OCI-LY3 (cell line): ENCODE data around the gene CYP27B1.

Source experiments
- H2AFZ ChIP-seq: fragments of 200-600, 300-600 bp; shearing (Covaris generic); 2 replicates; pipeline ENCODE4 v1.6.0; 2014; ENCODE audit warnings: antibody characterized with exemption, low read depth, low read length
- H3K27ac ChIP-seq: fragments of 200-600, 300-600 bp; sonication (generic); 2 replicates; pipeline ENCODE4 v1.5.1; 2014; ENCODE audit warnings: mild to moderate bottlenecking, low read length, moderate library complexity, mixed read lengths
- H3K27me3 ChIP-seq: fragments of 200-600, 300-600 bp; sonication (generic); 2 replicates; pipeline ENCODE4 v1.6.1; 2014; ENCODE audit warnings: low read depth, low read length, mixed read lengths
- H3K36me3 ChIP-seq: fragments of 200-600, 300-600 bp; sonication (generic); replicated peaks from 2 replicates; pipeline ENCODE3; 2014; ENCODE audit warnings: low read depth, low read length, mixed read lengths
- H3K4me1 ChIP-seq: fragments of 300-600, 200-600 bp; sonication (generic); 2 replicates; pipeline ENCODE4 v1.6.1; 2014; ENCODE audit warnings: low read length, mixed read lengths
- H3K4me2 ChIP-seq: fragments of 200-600, 300-600 bp; sonication (generic); 2 replicates; pipeline ENCODE4 v1.6.1; 2014; ENCODE audit warnings: low read length, mixed read lengths
- H3K4me3 ChIP-seq: fragments of 300-600, 200-600 bp; sonication (generic); 2 replicates; pipeline ENCODE4 v1.5.1; 2014; ENCODE audit warnings: antibody characterized with exemption, mild to moderate bottlenecking, low read length, moderate library complexity
- H3K79me2 ChIP-seq: fragments of 300-600, 200-600 bp; shearing (Covaris generic); 2 replicates; pipeline ENCODE4 v1.6.1; 2014; ENCODE audit warnings: mild to moderate bottlenecking, low read length, mixed read lengths
- H3K9ac ChIP-seq: fragments of 300-600, 200-600 bp; shearing (Covaris generic); 2 replicates; pipeline ENCODE4 v1.6.0; 2014; ENCODE audit warnings: mild to moderate bottlenecking, low read length, moderate library complexity
- H3K9me3 ChIP-seq: fragments of 200-600, 300-600 bp; shearing (Covaris generic); 2 replicates; pipeline ENCODE4 v1.6.1; 2014; ENCODE audit warnings: low read length, mixed read lengths; ENCODE audit not compliant: insufficient read depth
- H4K20me1 ChIP-seq: fragments of 200-600, 300-600 bp; sonication (generic); 2 replicates; pipeline ENCODE4 v1.6.1; 2016; ENCODE audit warnings: low read length, mixed read lengths; ENCODE audit not compliant: insufficient read depth
- EZH2phosphoT487 ChIP-seq: fragments of 200-600 bp; shearing (Covaris generic); IDR thresholded peaks from 2 replicates; pipeline ENCODE4 v1.6.1; 2018; ENCODE audit warnings: antibody characterized with exemption, mixed run types, low read depth
- TF ChIP-seq, protein P1 (sequence below): fragments of 200-600, 300-600 bp; sonication (generic); IDR thresholded peaks from 2 replicates; pipeline ENCODE4 v1.5.1; 2014; ENCODE audit warnings: antibody characterized with exemption, low read length, low read depth

Gene CYP27B1

DNA sequence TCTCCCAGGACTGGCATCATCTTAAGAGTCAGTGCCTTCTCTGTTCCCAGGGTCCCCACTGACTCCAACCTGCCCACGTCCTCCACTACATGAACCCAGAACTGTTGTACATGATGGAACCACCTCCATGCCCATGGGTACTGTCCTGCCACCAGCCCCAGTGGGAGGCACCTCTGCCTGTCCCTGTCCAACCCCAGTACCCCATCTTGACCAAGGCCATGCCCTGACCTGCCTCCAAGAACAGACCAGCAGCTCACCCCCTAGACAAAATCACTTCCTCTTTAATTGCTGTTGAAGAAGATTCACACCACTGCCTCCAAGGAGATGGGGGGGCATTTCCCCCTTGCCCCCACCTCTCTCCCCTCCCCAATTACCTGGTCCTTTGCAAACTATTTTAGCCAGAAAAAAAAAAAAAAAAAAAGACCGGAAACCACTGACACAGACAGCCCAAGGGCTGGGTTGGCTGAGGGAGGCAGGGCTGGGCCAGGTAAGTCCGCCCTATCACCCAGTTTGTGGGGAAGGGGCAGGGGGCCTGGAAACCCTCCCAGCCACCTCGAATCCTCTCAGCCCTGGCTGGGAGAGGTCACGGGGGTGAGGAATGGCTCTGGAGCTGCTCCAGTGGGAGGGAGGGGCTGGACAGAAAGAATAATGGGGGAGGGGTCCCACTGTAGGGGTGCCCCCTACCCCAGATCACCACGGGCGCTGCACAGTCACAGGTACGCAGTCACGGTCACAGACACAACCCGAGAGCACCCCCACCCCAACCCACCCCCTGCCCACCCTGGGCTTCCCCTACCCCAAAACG is 41.7 kb downstream of the CYP27B1 start:
- H3K4me3 ChIP-seq: no peak overlapping the region

GRCh38 chr12:57724003-57724935 is 42.6 kb downstream of the CYP27B1 start:
- Histone ChIP-seq H3K79me2 (no peaks in the 10 kb centered on the region), H3K27me3 (no peaks in the 10 kb centered on the region), H3K36me3 (peaks cover 19% of the 10 kb centered on the region), H3K4me1 (no peaks in the 10 kb centered on the region), H3K4me2 (no peak overlapping the region), H3K27ac (no peak overlapping the region), H4K20me1 (no peaks in the 10 kb centered on the region), H3K9me3 (no peaks in the 10 kb centered on the region), H3K4me3 (no peak overlapping the region), H3K9ac (no peak overlapping the region), H2AFZ (no peak overlapping the region)
- TF ChIP-seq EZH2phosphoT487: no peak
- TF ChIP-seq, protein P1, sequence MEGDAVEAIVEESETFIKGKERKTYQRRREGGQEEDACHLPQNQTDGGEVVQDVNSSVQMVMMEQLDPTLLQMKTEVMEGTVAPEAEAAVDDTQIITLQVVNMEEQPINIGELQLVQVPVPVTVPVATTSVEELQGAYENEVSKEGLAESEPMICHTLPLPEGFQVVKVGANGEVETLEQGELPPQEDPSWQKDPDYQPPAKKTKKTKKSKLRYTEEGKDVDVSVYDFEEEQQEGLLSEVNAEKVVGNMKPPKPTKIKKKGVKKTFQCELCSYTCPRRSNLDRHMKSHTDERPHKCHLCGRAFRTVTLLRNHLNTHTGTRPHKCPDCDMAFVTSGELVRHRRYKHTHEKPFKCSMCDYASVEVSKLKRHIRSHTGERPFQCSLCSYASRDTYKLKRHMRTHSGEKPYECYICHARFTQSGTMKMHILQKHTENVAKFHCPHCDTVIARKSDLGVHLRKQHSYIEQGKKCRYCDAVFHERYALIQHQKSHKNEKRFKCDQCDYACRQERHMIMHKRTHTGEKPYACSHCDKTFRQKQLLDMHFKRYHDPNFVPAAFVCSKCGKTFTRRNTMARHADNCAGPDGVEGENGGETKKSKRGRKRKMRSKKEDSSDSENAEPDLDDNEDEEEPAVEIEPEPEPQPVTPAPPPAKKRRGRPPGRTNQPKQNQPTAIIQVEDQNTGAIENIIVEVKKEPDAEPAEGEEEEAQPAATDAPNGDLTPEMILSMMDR: no peak

More for the DNA sequence above, 41.7 kb downstream of the CYP27B1 start:
- H2AFZ ChIP-seq: no peak overlapping the region
- no peaks in the 10 kb centered on the region for H3K4me1 ChIP-seq
- H3K9ac ChIP-seq: no peak overlapping the region
- TF ChIP-seq, protein P1: no peak
- TF ChIP-seq EZH2phosphoT487: no peak
- H4K20me1 ChIP-seq: no peaks in the 10 kb centered on the region
- no peaks in the 10 kb centered on the region for H3K79me2 ChIP-seq
- no peaks in the 10 kb centered on the region for H3K27me3 ChIP-seq
- H3K27ac ChIP-seq: no peak overlapping the region
- no peaks in the 10 kb centered on the region for H3K9me3 ChIP-seq
- H3K4me2 ChIP-seq: no peak overlapping the region
- H3K36me3 ChIP-seq: peaks cover 21% of the 10 kb centered on the region

DNA sequence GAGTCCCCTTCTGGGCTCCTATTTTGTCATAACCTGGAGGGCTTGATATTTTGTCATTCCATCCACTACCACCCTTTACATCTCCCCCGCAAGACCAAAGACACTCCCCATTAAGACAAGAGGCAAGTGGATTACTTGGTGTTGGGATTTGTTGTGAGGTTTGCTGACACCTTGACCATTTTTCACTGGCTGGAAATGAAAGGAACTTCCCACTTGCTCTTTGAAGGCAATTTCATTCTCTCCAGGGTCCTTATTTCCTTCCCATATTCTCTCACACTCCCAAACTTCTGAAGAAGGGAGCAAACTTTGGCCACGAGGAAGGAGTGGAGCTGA is 43.3 kb downstream of the CYP27B1 start:
- Histone ChIP-seq H3K4me1 (no peaks in the 10 kb centered on the region), H3K4me3 (no peak overlapping the region), H3K27ac (no peak overlapping the region), H3K4me2 (no peak overlapping the region), H3K9ac (no peak overlapping the region), H2AFZ (no peak overlapping the region), H3K79me2 (no peaks in the 10 kb centered on the region), H3K27me3 (no peaks in the 10 kb centered on the region), H3K9me3 (no peaks in the 10 kb centered on the region), H3K36me3 (peaks cover 19% of the 10 kb centered on the region), H4K20me1 (no peaks in the 10 kb centered on the region)
- TF ChIP-seq, protein P1: no peak
- no peak for TF ChIP-seq EZH2phosphoT487
